A673 (cell line): Measurements from ENCODE around the gene ARHGAP24. TPM values are rescaled to one million over a fixed set of nuclear protein-coding genes. Genes with fewer than 3 reads are reported as not detected.

Source experiments
- BruUV-seq: library from RNA; stranded (reverse); fragments of 400-500 nt; replicated peaks from 2 replicates; lab custom pipeline; 2021; lab: Mats Ljungman, UMichigan
- CTCF ChIA-PET: fragments of 300-600 bp; sonication (Branson Sonifier 250); formaldehyde crosslinking; loops from one replicate; lab custom pipeline; 2022; ENCODE audit warnings: antibody characterized with exemption; lab: Charles Lee
- POLR2A ChIA-PET: fragments of 300-600 bp; sonication (Branson Sonifier 250); formaldehyde crosslinking; loops from one replicate; lab custom pipeline; 2022; ENCODE audit warnings: antibody characterized with exemption; ENCODE audit not compliant: low non-redundant PET; lab: Charles Lee
- DNase-seq: peaks from one replicate; pipeline ENCODE4 v3.0.0-alpha.2; 2015; ENCODE audit warnings: low spot score
- H3K27ac ChIP-seq: fragments of 200-600 bp; sonication (generic); 2 replicates; pipeline ENCODE4 v1.5.1; 2016; ENCODE audit warnings: mixed run types, low read depth, mild to moderate bottlenecking, mixed read lengths, antibody characterized with exemption, low read length; ENCODE audit not compliant: poor library complexity, severe bottlenecking
- H3K27me3 ChIP-seq: fragments of 200-600 bp; sonication (generic); replicated peaks from 2 replicates; pipeline ENCODE4 v1.6.1; 2017; ENCODE audit warnings: mixed run types, low read depth, mild to moderate bottlenecking, mixed read lengths, antibody characterized with exemption, low read length; ENCODE audit not compliant: insufficient read depth, poor library complexity
- H3K36me3 ChIP-seq: fragments of 200-600 bp; sonication (generic); 2 replicates; pipeline ENCODE4 v1.6.1; 2016; ENCODE audit warnings: mixed run types, mild to moderate bottlenecking, mixed read lengths, antibody characterized with exemption, low read length; ENCODE audit not compliant: insufficient read depth, poor library complexity, severe bottlenecking
- H3K4me1 ChIP-seq: fragments of 200-600 bp; sonication (generic); 2 replicates; pipeline ENCODE4 v1.6.1; 2017; ENCODE audit warnings: mixed run types, mild to moderate bottlenecking, mixed read lengths, antibody characterized with exemption, low read length; ENCODE audit not compliant: insufficient read depth, poor library complexity, severe bottlenecking
- H3K4me3 ChIP-seq: fragments of 200-600 bp; sonication (generic); 2 replicates; pipeline ENCODE4 v1.5.1; 2016; ENCODE audit warnings: low read depth, mixed run types, mild to moderate bottlenecking, mixed read lengths, low read length; ENCODE audit not compliant: poor library complexity, severe bottlenecking
- H3K9me3 ChIP-seq: fragments of 200-600 bp; sonication (generic); 2 replicates; pipeline ENCODE4 v1.6.1; 2016; ENCODE audit warnings: mixed run types, low read depth, mild to moderate bottlenecking, mixed read lengths, antibody characterized with exemption, low read length; ENCODE audit not compliant: poor library complexity, severe bottlenecking
- EZH2 ChIP-seq: fragments of 200-600 bp; sonication (generic); IDR thresholded peaks from 2 replicates; pipeline ENCODE4 v1.6.1; 2017; ENCODE audit warnings: borderline replicate concordance, low read depth, mild to moderate bottlenecking, mixed read lengths, antibody characterized with exemption, low read length; ENCODE audit not compliant: poor library complexity, severe bottlenecking
- intact Hi-C: fragments of 100-400 bp; cut with micrococcal nuclease; formaldehyde crosslinking; loops from one replicate; pipeline ENCODE4 v1.10.0; 2022; ENCODE audit not compliant: unreplicated experiment
- total RNA-seq: library from RNA; stranded (reverse); gene quantifications from 2 replicates; pipeline ENCODE4 v1.2.3, GENCODE V29; 2021
- TF ChIP-seq, protein P1 (sequence below): fragments of 300-800, 200-600 bp; sonication (generic); conservative IDR thresholded peaks from 2 replicates; pipeline ENCODE4 v1.5.1; 2017; ENCODE audit warnings: low read depth, mild to moderate bottlenecking, antibody characterized with exemption, low read length, moderate library complexity, mixed read lengths

Gene ARHGAP24
- total RNA-seq, 1 experiment from 2014 or later: 5.8 TPM

DNA sequence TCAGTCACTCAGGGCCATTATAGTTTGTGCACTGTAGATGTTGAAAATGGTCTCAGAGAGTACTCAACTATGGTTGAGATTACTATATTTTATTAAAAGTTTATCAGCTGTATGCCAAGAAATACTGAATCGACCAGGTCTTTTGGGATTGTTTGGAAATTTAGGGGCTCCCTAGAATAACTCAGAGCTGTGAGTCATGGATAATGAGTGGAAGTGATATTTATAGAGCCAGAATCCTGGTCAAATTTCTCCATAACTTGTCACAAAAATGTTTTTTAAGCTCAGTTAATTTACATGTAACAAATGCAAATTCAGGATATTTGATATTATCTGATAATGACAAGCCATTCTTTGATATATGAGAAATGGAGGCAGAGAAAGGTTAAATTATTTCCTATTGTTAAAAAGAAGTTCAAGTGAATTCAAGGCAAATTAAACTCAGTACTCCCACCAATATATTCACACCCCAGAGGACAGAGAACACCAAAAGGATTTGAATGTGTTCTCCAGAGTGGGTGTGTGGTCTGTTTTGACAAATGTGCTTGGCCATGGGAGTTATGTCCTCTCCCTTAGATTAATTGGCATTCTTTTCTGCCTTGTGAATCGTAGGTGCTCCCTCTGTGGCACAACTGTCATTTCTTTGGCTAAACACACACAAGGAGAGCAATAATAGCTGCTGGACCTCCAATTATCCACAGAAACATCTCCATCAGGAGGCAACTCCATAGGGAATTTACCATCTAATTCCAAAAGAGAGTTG, 37.7 kb downstream of the ARHGAP24 start:
- H3K4me1 ChIP-seq: no peaks in the 10 kb centered on the region
- no peaks in the 10 kb centered on the region for H3K27me3 ChIP-seq
- no peak for DNase-seq
- H3K27ac ChIP-seq: no peak overlapping the region
- no peak overlapping the region for H3K4me3 ChIP-seq
- BruUV-seq: no TSS peak
- H3K36me3 ChIP-seq: no peaks in the 10 kb centered on the region
- ChIA-PET CTCF (no interaction called here), POLR2A (no interaction called here)
- TF ChIP-seq, protein P1, sequence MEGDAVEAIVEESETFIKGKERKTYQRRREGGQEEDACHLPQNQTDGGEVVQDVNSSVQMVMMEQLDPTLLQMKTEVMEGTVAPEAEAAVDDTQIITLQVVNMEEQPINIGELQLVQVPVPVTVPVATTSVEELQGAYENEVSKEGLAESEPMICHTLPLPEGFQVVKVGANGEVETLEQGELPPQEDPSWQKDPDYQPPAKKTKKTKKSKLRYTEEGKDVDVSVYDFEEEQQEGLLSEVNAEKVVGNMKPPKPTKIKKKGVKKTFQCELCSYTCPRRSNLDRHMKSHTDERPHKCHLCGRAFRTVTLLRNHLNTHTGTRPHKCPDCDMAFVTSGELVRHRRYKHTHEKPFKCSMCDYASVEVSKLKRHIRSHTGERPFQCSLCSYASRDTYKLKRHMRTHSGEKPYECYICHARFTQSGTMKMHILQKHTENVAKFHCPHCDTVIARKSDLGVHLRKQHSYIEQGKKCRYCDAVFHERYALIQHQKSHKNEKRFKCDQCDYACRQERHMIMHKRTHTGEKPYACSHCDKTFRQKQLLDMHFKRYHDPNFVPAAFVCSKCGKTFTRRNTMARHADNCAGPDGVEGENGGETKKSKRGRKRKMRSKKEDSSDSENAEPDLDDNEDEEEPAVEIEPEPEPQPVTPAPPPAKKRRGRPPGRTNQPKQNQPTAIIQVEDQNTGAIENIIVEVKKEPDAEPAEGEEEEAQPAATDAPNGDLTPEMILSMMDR: no peak
- no peak for TF ChIP-seq EZH2
- no peaks in the 10 kb centered on the region for H3K9me3 ChIP-seq
- intact Hi-C loops: no loop called here

DNA sequence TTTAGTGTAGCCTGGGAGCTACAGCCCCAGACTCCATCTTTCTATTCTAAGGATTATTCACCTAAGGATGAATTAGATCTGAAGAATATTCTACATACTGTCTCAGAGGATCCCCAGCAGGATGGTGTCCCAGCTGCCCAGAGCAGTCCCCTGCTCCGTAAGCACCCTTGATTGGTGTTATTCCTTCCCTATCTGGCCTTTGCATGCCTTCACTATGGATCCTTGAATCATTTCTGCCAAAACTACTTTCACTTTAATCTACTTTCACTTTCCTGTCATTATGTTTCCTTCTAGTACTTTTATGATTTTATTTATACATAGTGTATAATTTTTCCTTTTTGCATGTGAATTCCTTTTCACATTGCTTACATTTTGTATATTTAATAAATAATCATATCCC, 39.2 kb downstream of the ARHGAP24 start:
- intact Hi-C loops: no loop called here
- Histone ChIP-seq H3K4me3 (no peak overlapping the region), H3K36me3 (no peaks in the 10 kb centered on the region), H3K9me3 (no peaks in the 10 kb centered on the region), H3K4me1 (no peaks in the 10 kb centered on the region), H3K27me3 (no peaks in the 10 kb centered on the region), H3K27ac (no peak overlapping the region)
- DNase-seq: no peak
- ChIA-PET CTCF (no interaction called here), POLR2A (no interaction called here)
- BruUV-seq: no TSS peak
- TF ChIP-seq, protein P1: no peak
- TF ChIP-seq EZH2: no peak

DNA sequence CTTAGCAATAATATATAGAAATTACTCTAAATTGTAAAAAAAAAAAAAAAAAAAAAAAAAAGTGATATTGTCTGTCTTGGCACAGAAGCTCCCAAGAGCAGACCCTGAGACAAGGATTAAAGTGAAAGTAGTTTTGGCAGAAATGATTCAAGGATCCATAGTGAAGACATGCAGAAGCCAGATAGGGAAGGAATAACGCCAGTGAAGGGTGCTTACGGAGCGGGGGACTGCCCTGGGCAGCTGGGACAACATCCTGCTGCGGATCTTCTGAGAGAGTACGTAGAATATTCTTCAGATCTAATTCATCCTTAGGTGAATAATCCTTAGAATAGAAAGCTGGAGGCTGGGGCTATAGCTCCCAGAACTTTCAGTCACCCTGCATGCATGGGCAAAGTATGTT, 39.8 kb downstream of the ARHGAP24 start:
- CTCF ChIA-PET: no interaction called here
- TF ChIP-seq, protein P1: no peak
- no peak for TF ChIP-seq EZH2
- Histone ChIP-seq H3K4me1 (no peaks in the 10 kb centered on the region), H3K36me3 (no peaks in the 10 kb centered on the region), H3K9me3 (no peaks in the 10 kb centered on the region), H3K27ac (no peak overlapping the region), H3K4me3 (no peak overlapping the region), H3K27me3 (no peaks in the 10 kb centered on the region)
- BruUV-seq: no TSS peak
- POLR2A ChIA-PET: no interaction called here
- DNase-seq: no peak
- intact Hi-C loops: no loop called here
